Measurements from ENCODE around the gene BMP6. TPM values are rescaled to one million over a fixed set of nuclear protein-coding genes. Genes with fewer than 3 reads are reported as not detected.

The BMP6 gene
- total and polyA plus RNA-seq, 2 of the 4 experiments (the other 2 are of a cell fraction) = 0.18 to 0.19 TPM

DNA sequence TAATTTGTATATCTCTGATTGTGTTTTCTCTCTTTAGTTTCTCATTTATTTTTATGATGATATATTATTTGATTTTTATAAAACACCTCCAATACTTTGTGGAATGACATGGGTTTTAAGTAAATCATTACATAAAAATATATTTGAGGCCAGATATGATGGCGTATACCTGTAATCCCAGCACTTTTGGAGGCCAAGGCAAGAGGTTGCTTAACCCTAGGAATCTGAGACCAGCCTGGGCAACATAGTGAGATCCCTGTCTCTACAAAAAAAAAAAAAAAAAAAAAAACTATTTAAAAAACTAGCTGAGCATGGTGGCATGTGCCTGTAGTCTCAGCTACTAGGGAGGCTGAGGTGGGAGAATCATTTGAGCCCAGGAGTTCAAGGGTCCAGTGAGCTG is 87.3 kb downstream of the BMP6 start:
- H4K20me1 ChIP-seq (ENCODE audit: insufficient read depth, low read length) = no peaks in the 10 kb centered on the region
- no CpG with 5 or more reads among the region's 1 CpG for WGBS, 2 experiments (ENCODE audit: extremely low coverage in 2 of 2, insufficient read length in 1 of 2)
- H2BK5ac ChIP-seq (ENCODE audit: low read depth, low read length, poor library complexity, severe bottlenecking) = no peak overlapping the region
- no peak overlapping the region for H3K4me3 ChIP-seq (ENCODE audit: insufficient read depth, low read depth, low read length)
- no peak overlapping the region for H4K91ac ChIP-seq (ENCODE audit: insufficient read depth, low read depth, low read length)
- ATAC-seq (ENCODE audit: low read depth) (no peak), DNase-seq (no peak)
- H4K5ac ChIP-seq (ENCODE audit: low read depth, low read length) = no peak overlapping the region
- no peak overlapping the region for H2AFZ ChIP-seq (replicated peaks; ENCODE audit: low read length, poor library complexity)
- no peak overlapping the region for H2BK15ac ChIP-seq (ENCODE audit: low read depth, low read length)
- H3K14ac ChIP-seq (replicated peaks; ENCODE audit: low read depth, low read length) = no peak overlapping the region
- no peak overlapping the region for H2AK5ac ChIP-seq (ENCODE audit: low read depth, low read length)
- H3K9me3 ChIP-seq (ENCODE audit: control insufficient read depth, insufficient read depth, low read length) = no peaks in the 10 kb centered on the region
- H2BK120ac ChIP-seq (ENCODE audit: low read depth, low read length) = no peak overlapping the region
- CTCF ChIA-PET = no interaction called here
- H3K79me1 ChIP-seq (ENCODE audit: low read depth in 1 of 2, low read length in 2 of 2) = no peaks in the 10 kb centered on the region
- H3K4me2 ChIP-seq (ENCODE audit: low read depth, low read length) = no peak overlapping the region
- H4K8ac ChIP-seq (ENCODE audit: low read depth in 2 of 2, low read length in 2 of 2) = no peak overlapping the region
- H2AK9ac ChIP-seq (replicated peaks; ENCODE audit: low read depth, low read length, poor library complexity) = no peak overlapping the region
- no peak overlapping the region for H3K18ac ChIP-seq (ENCODE audit: low read depth, low read length)
- H3K9ac ChIP-seq (ENCODE audit: low read depth, low read length) = no peak overlapping the region
- no peaks in the 10 kb centered on the region for H3K36me3 ChIP-seq (ENCODE audit: control insufficient read depth, insufficient read depth, low read length)
- no peak overlapping the region for H3K4ac ChIP-seq (ENCODE audit: low read depth, low read length)
- intact Hi-C loops (cut with micrococcal nuclease) = no loop called here
- dilution Hi-C loops (cut with HindIII; ENCODE audit: low sequenced_read_pairs, unreplicated experiment) = no loop called here
- H3K56ac ChIP-seq (ENCODE audit: extremely low read depth, insufficient read depth, low read length) = no peak overlapping the region
- TF ChIP-seq, protein P1, sequence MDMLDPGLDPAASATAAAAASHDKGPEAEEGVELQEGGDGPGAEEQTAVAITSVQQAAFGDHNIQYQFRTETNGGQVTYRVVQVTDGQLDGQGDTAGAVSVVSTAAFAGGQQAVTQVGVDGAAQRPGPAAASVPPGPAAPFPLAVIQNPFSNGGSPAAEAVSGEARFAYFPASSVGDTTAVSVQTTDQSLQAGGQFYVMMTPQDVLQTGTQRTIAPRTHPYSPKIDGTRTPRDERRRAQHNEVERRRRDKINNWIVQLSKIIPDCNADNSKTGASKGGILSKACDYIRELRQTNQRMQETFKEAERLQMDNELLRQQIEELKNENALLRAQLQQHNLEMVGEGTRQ (IDR thresholded peaks at IDR 0.05; ENCODE audit: low read depth, low read length) = no peak
- TF ChIP-seq, protein P2, sequence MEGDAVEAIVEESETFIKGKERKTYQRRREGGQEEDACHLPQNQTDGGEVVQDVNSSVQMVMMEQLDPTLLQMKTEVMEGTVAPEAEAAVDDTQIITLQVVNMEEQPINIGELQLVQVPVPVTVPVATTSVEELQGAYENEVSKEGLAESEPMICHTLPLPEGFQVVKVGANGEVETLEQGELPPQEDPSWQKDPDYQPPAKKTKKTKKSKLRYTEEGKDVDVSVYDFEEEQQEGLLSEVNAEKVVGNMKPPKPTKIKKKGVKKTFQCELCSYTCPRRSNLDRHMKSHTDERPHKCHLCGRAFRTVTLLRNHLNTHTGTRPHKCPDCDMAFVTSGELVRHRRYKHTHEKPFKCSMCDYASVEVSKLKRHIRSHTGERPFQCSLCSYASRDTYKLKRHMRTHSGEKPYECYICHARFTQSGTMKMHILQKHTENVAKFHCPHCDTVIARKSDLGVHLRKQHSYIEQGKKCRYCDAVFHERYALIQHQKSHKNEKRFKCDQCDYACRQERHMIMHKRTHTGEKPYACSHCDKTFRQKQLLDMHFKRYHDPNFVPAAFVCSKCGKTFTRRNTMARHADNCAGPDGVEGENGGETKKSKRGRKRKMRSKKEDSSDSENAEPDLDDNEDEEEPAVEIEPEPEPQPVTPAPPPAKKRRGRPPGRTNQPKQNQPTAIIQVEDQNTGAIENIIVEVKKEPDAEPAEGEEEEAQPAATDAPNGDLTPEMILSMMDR (conservative IDR thresholded peaks at IDR 0.05; ENCODE audit: low read depth, low read length) = no peak
- TF ChIP-seq SMC3 (IDR thresholded peaks at IDR 0.05; ENCODE audit: low read depth, low read length) (no peak), RAD21 (IDR thresholded peaks at IDR 0.05; ENCODE audit: low read length) (no peak), MAZ (IDR thresholded peaks at IDR 0.05; ENCODE audit: borderline replicate concordance, low read depth, low read length) (no peak), CHD1 (IDR thresholded peaks at IDR 0.05; ENCODE audit: low read depth, low read length) (no peak), MXI1 (IDR thresholded peaks at IDR 0.05; ENCODE audit: borderline replicate concordance, low read depth, low read length) (no peak), NFE2L2 (IDR thresholded peaks at IDR 0.05; ENCODE audit: low read depth, low read length) (no peak), RCOR1 (IDR thresholded peaks at IDR 0.05; ENCODE audit: insufficient replicate concordance, low read length) (no peak), BHLHE40 (IDR thresholded peaks at IDR 0.05; ENCODE audit: low read depth, low read length) (no peak)
- no TSS peak for BruUV-seq (replicated peaks)
- no peak overlapping the region for H3K23ac ChIP-seq (ENCODE audit: low read depth, low read length)
- in situ Hi-C loops (cut with MboI; ENCODE audit: low sequenced_read_pairs) = no loop called here
- POLR2A ChIA-PET (ENCODE audit: unreplicated experiment) = no interaction called here
- H3K4me1 ChIP-seq (ENCODE audit: control insufficient read depth, insufficient read depth, low read length) = no peaks in the 10 kb centered on the region
- H3K9me1 ChIP-seq (ENCODE audit: insufficient read depth, low read length) = no peaks in the 10 kb centered on the region
- H3K27ac ChIP-seq (ENCODE audit: insufficient read depth, low read length) = no peak overlapping the region
- peaks cover 1% of the 10 kb centered on the region for H3K27me3 ChIP-seq (ENCODE audit: control insufficient read depth, insufficient read depth, low read length)
- no peak overlapping the region for H2BK20ac ChIP-seq (ENCODE audit: low read depth, low read length)
